HG03442 (cell line): ENCODE data around the gene SLC6A6.

Source experiments
- ATAC-seq: cut with Tn5 transposase; IDR thresholded peaks from one replicate; pipeline ENCODE4 v1.9.1; 2021; ENCODE audit warnings: mild to moderate bottlenecking, moderate library complexity; ENCODE audit not compliant: unreplicated experiment

SLC6A6 gene

DNA sequence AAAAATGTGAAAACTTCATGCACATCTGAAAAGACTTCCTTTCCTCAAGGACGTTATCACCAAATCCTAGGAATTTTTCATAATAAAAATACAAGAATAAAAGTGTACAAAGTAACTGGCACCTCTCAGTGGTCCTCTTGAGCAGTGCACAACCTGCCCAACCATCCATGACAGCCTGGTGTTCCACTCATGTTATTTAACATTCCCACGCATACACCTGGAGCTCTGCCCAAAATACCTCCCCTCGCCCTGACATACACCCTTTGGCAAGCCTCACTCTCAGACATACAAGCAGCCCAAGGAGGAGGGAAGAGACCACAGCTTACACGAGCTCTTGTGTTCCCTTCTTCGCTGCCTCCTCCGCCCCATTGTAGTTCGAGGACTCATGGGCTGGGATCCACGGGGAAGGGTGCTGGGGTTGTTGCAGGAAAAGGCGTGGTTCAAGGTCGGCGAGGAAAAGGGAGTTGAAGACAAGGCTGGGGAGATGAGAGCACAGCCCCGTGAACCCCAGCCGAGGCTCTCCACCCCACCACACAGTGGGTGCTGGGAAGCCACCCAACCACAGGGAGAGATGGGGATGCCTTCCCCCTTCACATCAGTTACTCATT, 114.4 kb downstream of the SLC6A6 start:
- ATAC-seq, result no peak

DNA sequence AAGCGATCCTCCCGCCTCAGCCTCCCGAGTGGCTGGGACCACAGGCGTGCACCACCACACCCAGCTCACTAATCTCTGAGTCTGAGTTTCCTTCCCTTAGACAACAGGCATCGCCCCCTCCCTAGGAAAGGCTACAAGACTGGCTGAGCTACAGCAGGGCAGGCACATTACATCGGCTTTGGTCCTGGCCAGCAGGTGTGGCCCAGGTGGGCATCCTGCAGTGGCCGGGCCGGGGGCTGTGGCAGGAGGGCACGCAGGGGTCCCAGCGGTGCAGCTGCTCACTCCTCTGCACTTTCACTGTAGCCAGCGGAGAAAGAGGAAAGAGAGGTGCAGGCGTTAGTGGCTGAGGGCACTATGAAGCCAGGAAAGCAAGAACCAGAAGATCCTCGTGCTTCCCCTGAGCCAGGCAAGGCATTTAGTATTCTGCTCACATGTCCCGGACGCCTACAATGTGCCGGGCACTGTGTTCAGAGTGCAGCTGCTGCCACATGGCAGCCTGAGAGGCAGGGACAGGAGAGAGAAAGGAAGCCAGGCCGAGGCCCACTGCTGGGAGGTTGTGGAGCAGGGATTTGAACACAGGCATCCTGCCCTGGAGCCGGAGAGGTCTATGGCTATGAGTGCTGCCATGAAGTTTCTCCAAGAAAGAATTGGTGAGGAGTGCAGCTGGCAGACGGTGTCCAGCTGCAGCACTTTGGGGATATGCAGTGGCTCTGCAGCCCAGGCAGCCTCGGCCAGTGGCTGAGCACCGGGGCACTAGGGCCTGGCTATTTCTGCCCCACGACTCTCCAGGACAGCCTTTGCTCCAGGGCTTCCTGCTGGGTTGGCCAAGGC, 115.4 kb downstream of the SLC6A6 start:
- no peak for ATAC-seq

DNA sequence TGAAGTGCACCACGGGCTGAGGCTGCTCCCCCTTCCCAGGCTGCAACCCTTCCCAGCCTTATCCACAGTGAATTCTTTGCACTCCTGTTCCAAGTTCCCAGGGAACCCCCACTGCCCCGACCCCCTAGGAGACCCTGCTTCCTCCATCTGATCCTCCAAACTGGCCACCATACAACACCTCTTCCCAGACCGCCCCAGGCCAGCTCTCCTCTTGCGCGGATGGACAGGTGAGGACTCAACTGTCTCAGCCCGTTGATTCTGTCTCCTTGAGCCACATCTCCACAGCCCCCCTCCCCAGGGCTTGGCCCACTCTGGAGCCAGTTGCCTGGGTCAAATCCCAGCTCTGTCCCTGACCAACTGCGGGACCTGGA, 116.0 kb downstream of the SLC6A6 start:
- ATAC-seq, result no peak

GRCh38 chr3:14518893-14519292, 116.5 kb downstream of the SLC6A6 start:
- no peak for ATAC-seq

- no peak for ATAC-seq
Observed at GRCh38 chr3:14519406-14519805, 117.0 kb downstream of the SLC6A6 start.

GRCh38 chr3:14520149-14520548, 117.7 kb downstream of the SLC6A6 start:
- no peak for ATAC-seq

- ATAC-seq, result no peak
Observed at GRCh38 chr3:14520967-14521366, 118.6 kb downstream of the SLC6A6 start.

GRCh38 chr3:14521611-14522010, 119.2 kb downstream of the SLC6A6 start:
- no peak for ATAC-seq

DNA sequence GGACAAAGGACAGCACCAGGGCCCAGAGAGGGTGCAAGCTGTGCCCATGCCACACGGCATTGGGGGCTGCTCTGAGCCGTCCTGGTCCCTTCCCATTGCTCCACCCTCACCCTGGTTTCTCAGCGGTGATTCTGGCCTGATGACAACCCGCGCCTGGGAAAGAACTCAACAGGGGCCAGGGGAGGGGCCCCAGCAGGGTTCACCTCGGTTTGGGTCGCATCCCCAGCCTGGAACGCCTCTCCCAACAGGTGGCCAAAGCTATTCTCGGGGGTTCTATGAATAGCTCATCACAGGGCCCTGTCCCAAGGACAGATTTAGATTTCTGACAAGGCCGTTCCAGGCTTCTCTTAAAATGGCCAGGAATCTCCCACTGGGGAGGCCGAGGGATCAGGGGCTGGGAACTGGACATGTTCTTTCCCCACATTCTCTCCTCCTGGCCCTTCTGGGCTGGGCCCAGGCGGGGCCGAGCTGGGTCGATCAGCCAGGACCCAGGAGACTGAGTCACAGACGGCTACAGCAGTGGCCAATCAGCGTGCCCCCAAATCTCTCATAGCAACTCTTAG, 119.8 kb downstream of the SLC6A6 start:
- ATAC-seq, result no peak

DNA sequence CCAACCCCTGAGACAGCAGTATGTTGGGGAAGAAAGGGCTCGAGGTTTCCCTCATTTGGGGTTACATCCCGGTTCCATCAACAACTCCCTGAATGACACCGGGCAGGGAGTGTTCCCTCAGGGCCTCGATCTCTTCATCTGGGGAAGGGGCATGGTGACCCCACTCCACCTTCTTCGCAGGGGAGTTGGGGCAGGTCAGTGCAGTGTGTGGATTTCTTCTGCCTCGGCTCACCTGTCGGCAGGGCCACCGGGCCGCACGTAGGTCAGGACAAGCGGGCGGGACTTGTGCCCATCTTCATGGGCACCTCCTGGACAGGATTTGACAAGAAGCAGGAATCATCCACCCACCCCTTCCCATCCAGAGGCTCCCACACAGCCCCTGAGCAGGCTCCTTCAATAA, 120.4 kb downstream of the SLC6A6 start:
- no peak for ATAC-seq

DNA sequence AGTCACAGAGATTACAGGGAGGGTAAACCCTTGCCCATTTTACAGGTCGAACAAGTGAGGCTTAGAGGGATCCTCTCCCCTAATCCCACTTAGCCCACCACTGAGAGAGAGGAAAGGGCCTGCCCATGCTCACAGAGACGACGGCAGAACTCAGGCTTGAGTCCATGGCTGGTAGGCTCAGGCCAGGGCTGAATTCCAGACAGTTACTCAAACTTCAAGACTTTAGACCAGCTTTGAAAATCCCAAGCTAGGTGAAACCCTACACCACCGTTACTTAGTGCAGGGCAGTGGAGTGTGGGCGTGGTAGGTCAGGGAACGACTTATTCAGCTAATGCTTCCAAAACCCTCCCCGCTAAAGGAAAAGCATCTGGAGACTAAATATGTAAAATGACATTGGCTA, 121.4 kb downstream of the SLC6A6 start:
- no peak for ATAC-seq

DNA sequence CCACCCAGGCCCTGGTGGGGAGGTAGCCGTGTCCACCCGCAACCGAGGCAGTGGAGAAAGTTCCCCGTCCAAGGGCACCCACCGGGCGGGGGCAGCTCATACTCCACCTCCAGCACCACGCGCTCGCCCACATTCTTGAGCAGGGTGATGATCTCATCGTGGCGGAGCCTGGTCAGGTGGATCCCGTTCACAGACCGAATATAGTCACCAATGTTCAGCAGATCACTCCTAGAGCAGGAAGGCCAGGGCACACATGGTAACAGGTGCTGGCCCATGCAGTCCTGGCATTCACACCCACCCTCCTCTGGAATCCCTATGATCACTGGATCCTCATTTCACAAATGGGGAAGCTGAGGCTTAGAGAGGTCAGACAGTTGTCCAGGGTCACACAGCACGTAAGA, 121.9 kb downstream of the SLC6A6 start:
- no peak for ATAC-seq

DNA sequence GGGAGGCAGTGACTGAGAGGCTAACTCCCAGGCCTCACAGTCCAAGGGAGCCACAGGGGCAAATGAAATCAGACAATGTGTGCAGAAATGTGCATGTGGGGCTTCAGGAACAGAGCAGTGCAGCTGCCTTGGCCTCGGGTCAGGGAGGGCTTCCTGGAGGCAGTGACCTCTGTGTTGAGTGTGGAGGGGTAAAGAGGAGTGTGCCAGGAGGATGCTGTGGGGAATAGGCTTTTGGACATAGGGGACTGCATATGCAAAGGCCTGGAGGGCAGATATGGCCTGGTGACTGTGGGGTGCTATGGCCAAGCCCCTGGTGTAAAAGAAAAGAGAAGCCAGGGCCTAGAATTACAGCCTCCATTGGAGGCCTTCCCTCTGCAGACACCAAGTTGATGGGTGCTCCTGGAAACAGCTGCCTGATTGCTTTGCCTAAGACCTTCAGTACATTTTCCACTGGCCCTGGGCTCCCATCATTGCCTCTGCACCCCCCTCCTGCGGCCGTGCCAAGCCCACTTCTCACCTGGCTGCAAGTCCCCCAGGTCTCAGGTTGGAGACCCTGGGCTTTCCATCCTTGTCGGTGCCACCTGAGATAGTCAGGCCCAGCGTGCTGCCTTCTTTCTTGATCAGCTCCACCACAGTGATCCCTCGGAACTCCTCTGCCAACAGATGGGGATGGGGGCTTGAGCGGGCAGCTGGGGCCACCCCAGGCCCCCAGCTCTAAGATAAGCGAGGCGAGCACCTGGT, 122.7 kb downstream of the SLC6A6 start:
- no peak for ATAC-seq

- no peak for ATAC-seq
Observed at GRCh38 chr3:14525685-14526631, 123.6 kb downstream of the SLC6A6 start.

- ATAC-seq, result no peak
Observed at GRCh38 chr3:14528081-14528480, 125.7 kb downstream of the SLC6A6 start.

DNA sequence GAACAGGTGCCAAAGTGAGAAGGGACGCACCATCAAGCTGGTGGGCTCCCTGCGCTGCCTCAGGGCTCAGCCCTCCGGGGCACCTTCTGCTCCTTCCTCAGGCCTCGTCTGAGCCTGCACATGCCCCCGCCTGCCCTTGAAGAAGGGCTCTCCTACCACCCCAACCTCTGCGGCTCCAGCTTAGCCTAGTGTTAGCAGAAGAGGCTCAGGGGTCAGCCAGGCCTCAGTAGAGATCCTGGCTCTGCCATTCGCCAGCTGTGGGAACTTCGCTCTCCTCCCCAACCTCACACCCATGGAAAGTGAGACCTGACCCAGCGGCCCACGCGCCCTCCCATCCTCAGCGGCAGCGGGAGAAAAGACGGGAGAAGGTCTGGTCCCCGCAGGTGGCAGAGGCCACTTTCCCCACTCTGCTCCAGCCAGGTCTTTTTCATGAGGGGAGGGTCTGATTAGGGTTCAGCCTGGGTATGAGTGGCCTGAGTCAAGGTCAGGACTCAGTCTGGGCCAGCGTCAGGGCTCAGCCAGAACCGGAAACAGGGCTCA, 129.5 kb downstream of the SLC6A6 start:
- ATAC-seq, result no peak

- ATAC-seq, result no peak
Observed at GRCh38 chr3:14532691-14533456, 130.5 kb downstream of the SLC6A6 start.

GRCh38 chr3:14533457-14533958, 131.1 kb downstream of the SLC6A6 start:
- no peak for ATAC-seq

GRCh38 chr3:14534516-14535191, 132.2 kb downstream of the SLC6A6 start:
- no peak for ATAC-seq
